HEK293 (cell line): ENCODE data around the gene ABHD5.

Experiments used
- KLF10 ChIP-seq: fragments of 450-650 bp; IDR thresholded peaks from 2 replicates; pipeline ENCODE4 v1.5.1; 2018; ENCODE audit warnings: missing biosample characterization, mild to moderate bottlenecking, missing genetic modification characterization
- ZBTB21 ChIP-seq: fragments of 450-650 bp; formaldehyde crosslinking; IDR thresholded peaks from 2 replicates; pipeline ENCODE4 v1.5.1; 2017; ENCODE audit warnings: missing biosample characterization, missing genetic modification characterization
- ZFP3 ChIP-seq: fragments of 450-650 bp; formaldehyde crosslinking; IDR thresholded peaks from 2 replicates; pipeline ENCODE4 v1.5.1; 2016; ENCODE audit warnings: low read depth, missing biosample characterization, missing genetic modification characterization
- ZNF174 ChIP-seq: fragments of 450-650 bp; formaldehyde crosslinking; IDR thresholded peaks from 2 replicates; pipeline ENCODE4 v1.5.0; 2017; ENCODE audit warnings: missing biosample characterization, mild to moderate bottlenecking, missing genetic modification characterization
- ZNF302 ChIP-seq: fragments of 450-650 bp; formaldehyde crosslinking; IDR thresholded peaks from 2 replicates; pipeline ENCODE4 v1.5.1; 2016; ENCODE audit warnings: missing biosample characterization, missing genetic modification characterization, low read depth
- ZNF777 ChIP-seq: fragments of 450-650 bp; formaldehyde crosslinking; IDR thresholded peaks from 2 replicates; pipeline ENCODE4 v1.5.1; 2017; ENCODE audit warnings: missing biosample characterization, missing genetic modification characterization, borderline replicate concordance
- TF ChIP-seq, protein P1 (sequence below): fragments of 450-650 bp; formaldehyde crosslinking; IDR thresholded peaks from 2 replicates; pipeline ENCODE4 v1.5.1; 2016; ENCODE audit warnings: missing biosample characterization, missing genetic modification characterization
- TF ChIP-seq, protein P2 (sequence below): fragments of 450-650 bp; formaldehyde crosslinking; IDR thresholded peaks from 2 replicates; pipeline ENCODE4 v1.5.1; 2016; ENCODE audit warnings: missing biosample characterization, missing genetic modification characterization
- TF ChIP-seq, protein P3 (sequence below): fragments of 450-650 bp; formaldehyde crosslinking; IDR thresholded peaks from 2 replicates; pipeline ENCODE4 v1.5.1; 2016; ENCODE audit warnings: missing biosample characterization, missing genetic modification characterization
- TF ChIP-seq, protein P4 (sequence below): fragments of 450-650 bp; formaldehyde crosslinking; IDR thresholded peaks from 2 replicates; pipeline ENCODE4 v1.5.1; 2016; ENCODE audit warnings: missing biosample characterization, missing genetic modification characterization
- TF ChIP-seq, protein P5 (sequence below): fragments of 450-650 bp; formaldehyde crosslinking; IDR thresholded peaks from 2 replicates; pipeline ENCODE4 v1.5.1; 2016; ENCODE audit warnings: missing biosample characterization, missing genetic modification characterization
- TF ChIP-seq, protein P6 (sequence below): fragments of 450-650 bp; formaldehyde crosslinking; IDR thresholded peaks from 2 replicates; pipeline ENCODE4 v1.5.1; 2016; ENCODE audit warnings: missing biosample characterization, missing genetic modification characterization
- TF ChIP-seq, protein P7 (sequence below): sonication (generic); formaldehyde crosslinking; IDR thresholded peaks from 2 replicates; pipeline ENCODE4 v1.8.1; 2022; ENCODE audit warnings: mild to moderate bottlenecking, moderate library complexity, missing genetic modification reagents

DNA sequence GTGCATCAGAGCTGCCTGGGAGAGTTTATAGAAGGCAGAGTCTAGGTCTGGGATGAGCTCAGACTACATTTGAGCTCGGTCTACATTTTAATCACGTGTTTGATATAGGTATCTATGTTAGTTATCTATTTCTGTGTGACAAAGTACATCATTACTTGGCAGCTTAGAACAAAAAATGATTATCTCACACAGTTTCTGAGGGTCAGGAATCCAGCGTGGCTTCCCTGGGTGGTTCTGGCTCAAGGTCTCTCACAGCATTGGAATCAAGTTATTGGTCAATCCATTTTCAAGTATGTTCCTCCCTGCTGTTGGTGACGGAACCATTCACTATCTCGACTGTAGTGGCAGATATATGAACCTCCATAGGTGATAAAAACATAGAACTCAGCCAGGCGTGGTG is 71.7 kb downstream of the ABHD5 start:
- TF ChIP-seq, protein P1, sequence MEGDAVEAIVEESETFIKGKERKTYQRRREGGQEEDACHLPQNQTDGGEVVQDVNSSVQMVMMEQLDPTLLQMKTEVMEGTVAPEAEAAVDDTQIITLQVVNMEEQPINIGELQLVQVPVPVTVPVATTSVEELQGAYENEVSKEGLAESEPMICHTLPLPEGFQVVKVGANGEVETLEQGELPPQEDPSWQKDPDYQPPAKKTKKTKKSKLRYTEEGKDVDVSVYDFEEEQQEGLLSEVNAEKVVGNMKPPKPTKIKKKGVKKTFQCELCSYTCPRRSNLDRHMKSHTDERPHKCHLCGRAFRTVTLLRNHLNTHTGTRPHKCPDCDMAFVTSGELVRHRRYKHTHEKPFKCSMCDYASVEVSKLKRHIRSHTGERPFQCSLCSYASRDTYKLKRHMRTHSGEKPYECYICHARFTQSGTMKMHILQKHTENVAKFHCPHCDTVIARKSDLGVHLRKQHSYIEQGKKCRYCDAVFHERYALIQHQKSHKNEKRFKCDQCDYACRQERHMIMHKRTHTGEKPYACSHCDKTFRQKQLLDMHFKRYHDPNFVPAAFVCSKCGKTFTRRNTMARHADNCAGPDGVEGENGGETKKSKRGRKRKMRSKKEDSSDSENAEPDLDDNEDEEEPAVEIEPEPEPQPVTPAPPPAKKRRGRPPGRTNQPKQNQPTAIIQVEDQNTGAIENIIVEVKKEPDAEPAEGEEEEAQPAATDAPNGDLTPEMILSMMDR (tag by site-specific recombination), result no peak
- TF ChIP-seq, protein P2, sequence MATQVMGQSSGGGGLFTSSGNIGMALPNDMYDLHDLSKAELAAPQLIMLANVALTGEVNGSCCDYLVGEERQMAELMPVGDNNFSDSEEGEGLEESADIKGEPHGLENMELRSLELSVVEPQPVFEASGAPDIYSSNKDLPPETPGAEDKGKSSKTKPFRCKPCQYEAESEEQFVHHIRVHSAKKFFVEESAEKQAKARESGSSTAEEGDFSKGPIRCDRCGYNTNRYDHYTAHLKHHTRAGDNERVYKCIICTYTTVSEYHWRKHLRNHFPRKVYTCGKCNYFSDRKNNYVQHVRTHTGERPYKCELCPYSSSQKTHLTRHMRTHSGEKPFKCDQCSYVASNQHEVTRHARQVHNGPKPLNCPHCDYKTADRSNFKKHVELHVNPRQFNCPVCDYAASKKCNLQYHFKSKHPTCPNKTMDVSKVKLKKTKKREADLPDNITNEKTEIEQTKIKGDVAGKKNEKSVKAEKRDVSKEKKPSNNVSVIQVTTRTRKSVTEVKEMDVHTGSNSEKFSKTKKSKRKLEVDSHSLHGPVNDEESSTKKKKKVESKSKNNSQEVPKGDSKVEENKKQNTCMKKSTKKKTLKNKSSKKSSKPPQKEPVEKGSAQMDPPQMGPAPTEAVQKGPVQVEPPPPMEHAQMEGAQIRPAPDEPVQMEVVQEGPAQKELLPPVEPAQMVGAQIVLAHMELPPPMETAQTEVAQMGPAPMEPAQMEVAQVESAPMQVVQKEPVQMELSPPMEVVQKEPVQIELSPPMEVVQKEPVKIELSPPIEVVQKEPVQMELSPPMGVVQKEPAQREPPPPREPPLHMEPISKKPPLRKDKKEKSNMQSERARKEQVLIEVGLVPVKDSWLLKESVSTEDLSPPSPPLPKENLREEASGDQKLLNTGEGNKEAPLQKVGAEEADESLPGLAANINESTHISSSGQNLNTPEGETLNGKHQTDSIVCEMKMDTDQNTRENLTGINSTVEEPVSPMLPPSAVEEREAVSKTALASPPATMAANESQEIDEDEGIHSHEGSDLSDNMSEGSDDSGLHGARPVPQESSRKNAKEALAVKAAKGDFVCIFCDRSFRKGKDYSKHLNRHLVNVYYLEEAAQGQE (tag by site-specific recombination), result no peak
- TF ChIP-seq ZFP3 (tag by site-specific recombination) (no peak), ZNF174 (no peak), ZBTB21 (no peak), ZNF777 (tag by site-specific recombination) (no peak), ZNF302 (tag by site-specific recombination) (no peak), KLF10 (no peak)
- TF ChIP-seq, protein P3, sequence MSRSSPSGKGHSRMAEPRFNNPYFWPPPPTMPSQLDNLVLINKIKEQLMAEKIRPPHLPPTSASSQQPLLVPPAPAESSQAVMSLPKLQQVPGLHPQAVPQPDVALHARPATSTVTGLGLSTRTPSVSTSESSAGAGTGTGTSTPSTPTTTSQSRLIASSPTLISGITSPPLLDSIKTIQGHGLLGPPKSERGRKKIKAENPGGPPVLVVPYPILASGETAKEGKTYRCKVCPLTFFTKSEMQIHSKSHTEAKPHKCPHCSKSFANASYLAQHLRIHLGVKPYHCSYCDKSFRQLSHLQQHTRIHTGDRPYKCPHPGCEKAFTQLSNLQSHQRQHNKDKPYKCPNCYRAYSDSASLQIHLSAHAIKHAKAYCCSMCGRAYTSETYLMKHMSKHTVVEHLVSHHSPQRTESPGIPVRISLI, result no peak
- TF ChIP-seq, protein P4, sequence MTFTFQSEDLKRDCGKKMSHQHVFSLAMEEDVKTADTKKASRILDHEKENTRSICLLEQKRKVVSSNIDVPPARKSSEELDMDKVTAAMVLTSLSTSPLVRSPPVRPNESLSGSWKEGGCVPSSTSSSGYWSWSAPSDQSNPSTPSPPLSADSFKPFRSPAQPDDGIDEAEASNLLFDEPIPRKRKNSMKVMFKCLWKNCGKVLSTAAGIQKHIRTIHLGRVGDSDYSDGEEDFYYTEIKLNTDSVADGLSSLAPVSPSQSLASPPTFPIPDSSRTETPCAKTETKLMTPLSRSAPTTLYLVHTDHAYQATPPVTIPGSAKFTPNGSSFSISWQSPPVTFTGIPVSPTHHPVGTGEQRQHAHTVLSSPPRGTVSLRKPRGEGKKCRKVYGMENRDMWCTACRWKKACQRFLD (tag by site-specific recombination), result no peak
- TF ChIP-seq, protein P5, sequence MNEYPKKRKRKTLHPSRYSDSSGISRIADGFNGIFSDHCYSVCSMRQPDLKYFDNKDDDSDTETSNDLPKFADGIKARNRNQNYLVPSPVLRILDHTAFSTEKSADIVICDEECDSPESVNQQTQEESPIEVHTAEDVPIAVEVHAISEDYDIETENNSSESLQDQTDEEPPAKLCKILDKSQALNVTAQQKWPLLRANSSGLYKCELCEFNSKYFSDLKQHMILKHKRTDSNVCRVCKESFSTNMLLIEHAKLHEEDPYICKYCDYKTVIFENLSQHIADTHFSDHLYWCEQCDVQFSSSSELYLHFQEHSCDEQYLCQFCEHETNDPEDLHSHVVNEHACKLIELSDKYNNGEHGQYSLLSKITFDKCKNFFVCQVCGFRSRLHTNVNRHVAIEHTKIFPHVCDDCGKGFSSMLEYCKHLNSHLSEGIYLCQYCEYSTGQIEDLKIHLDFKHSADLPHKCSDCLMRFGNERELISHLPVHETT (tag by site-specific recombination), result no peak
- TF ChIP-seq, protein P6, sequence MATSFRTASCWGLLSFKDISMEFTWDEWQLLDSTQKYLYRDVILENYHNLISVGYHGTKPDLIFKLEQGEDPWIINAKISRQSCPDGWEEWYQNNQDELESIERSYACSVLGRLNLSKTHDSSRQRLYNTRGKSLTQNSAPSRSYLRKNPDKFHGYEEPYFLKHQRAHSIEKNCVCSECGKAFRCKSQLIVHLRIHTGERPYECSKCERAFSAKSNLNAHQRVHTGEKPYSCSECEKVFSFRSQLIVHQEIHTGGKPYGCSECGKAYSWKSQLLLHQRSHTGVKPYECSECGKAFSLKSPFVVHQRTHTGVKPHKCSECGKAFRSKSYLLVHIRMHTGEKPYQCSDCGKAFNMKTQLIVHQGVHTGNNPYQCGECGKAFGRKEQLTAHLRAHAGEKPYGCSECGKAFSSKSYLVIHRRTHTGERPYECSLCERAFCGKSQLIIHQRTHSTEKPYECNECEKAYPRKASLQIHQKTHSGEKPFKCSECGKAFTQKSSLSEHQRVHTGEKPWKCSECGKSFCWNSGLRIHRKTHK, result no peak
- TF ChIP-seq, protein P7, sequence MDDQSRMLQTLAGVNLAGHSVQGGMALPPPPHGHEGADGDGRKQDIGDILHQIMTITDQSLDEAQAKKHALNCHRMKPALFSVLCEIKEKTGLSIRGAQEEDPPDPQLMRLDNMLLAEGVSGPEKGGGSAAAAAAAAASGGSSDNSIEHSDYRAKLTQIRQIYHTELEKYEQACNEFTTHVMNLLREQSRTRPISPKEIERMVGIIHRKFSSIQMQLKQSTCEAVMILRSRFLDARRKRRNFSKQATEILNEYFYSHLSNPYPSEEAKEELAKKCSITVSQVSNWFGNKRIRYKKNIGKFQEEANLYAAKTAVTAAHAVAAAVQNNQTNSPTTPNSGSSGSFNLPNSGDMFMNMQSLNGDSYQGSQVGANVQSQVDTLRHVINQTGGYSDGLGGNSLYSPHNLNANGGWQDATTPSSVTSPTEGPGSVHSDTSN (CRISPR knock-in tag), result no peak
